H1 (cell line): ENCODE data around the gene SCD. TPM values are rescaled to one million over a fixed set of nuclear protein-coding genes. Genes with fewer than 3 reads are reported as not detected.

Experiments used
- CTCF ChIA-PET: fragments of 300-600 bp; sonication (Branson Sonifier 250); formaldehyde crosslinking; loops from one replicate; lab custom pipeline; 2021; ENCODE audit not compliant: partially characterized antibody; lab: Charles Lee
- POLR2A ChIA-PET: fragments of 300-600 bp; sonication (Branson Sonifier 250); formaldehyde crosslinking; loops from one replicate; lab custom pipeline; 2021; ENCODE audit warnings: inconsistent platforms; ENCODE audit not compliant: partially characterized antibody; lab: Charles Lee
- DNase-seq, 2 experiments: peaks; one replicate each; pipeline versions ENCODE4 v3.0.0 to v3.0.0-alpha.2; 2010 to 2022; ENCODE audit warnings: low spot score in 2 of 2, low read depth in 1 of 2, mixed read lengths in 1 of 2
- FAIRE-seq: peaks from 2 replicates; lab custom pipeline; 2011; peaks lifted over from hg19 to GRCh38; lab: Jason Lieb, UNC
- H2AFZ ChIP-seq: 2 replicates; pipeline ENCODE4 v1.8.1; 2012; ENCODE audit warnings: low read length, inconsistent platforms
- H2AK5ac ChIP-seq: 2 replicates; pipeline ENCODE4 v1.6.1; 2013; ENCODE audit warnings: low read depth, low read length
- H2BK120ac ChIP-seq: replicated peaks from 2 replicates; pipeline ENCODE3; 2013; ENCODE audit warnings: low read depth, low read length, inconsistent platforms
- H2BK12ac ChIP-seq: 2 replicates; pipeline ENCODE4 v1.6.1; 2013; ENCODE audit warnings: low read depth, low read length
- H2BK15ac ChIP-seq: 2 replicates; pipeline ENCODE4 v1.6.1; 2013; ENCODE audit warnings: low read length
- H2BK20ac ChIP-seq: 2 replicates; pipeline ENCODE4 v1.6.1; 2013; ENCODE audit warnings: low read length
- H2BK5ac ChIP-seq: 2 replicates; pipeline ENCODE4 v1.6.1; 2013; ENCODE audit warnings: low read depth, low read length
- H3K14ac ChIP-seq: 2 replicates; pipeline ENCODE4 v1.6.1; 2013; ENCODE audit warnings: inconsistent platforms; ENCODE audit not compliant: insufficient read length
- H3K18ac ChIP-seq: 2 replicates; pipeline ENCODE4 v1.6.1; 2013; ENCODE audit warnings: low read length; ENCODE audit errors: extremely low read depth
- H3K23ac ChIP-seq: 2 replicates; pipeline ENCODE4 v1.6.1; 2013; ENCODE audit warnings: inconsistent platforms; ENCODE audit not compliant: insufficient read length
- H3K23me2 ChIP-seq: 2 replicates; pipeline ENCODE4 v1.6.1; 2013; ENCODE audit warnings: low read depth, low read length
- H3K27ac ChIP-seq: 2 replicates; pipeline ENCODE4 v1.6.1; 2011; ENCODE audit warnings: low read depth, low read length, inconsistent platforms
- H3K27me3 ChIP-seq, 4 experiments: replicated peaks in 1 of 4; 1 replicate in 1 of 4; 2 replicates in 3 of 4; pipeline versions ENCODE4 v1.6.1 to v1.8.1; 2011 to 2013; ENCODE audit warnings: low read length in 3 of 4, mild to moderate bottlenecking in 3 of 4, inconsistent platforms in 2 of 4, mixed read lengths in 2 of 4, moderate library complexity in 1 of 4; ENCODE audit not compliant: control insufficient read depth in 3 of 4, insufficient read depth in 3 of 4; ENCODE audit errors: extremely low read depth in 1 of 4
- H3K36me3 ChIP-seq, 4 experiments: 2 replicates each; pipeline versions ENCODE4 v1.6.1 to v1.8.1; 2011 to 2013; ENCODE audit warnings: mild to moderate bottlenecking in 4 of 4, low read length in 3 of 4, moderate library complexity in 2 of 4, control low read depth in 1 of 4, inconsistent platforms in 1 of 4; ENCODE audit not compliant: insufficient read depth in 4 of 4, control insufficient read depth in 2 of 4
- H3K4ac ChIP-seq: replicated peaks from 2 replicates; pipeline ENCODE3; 2013; ENCODE audit warnings: low read length, low read depth, mixed read lengths, inconsistent platforms; ENCODE audit not compliant: insufficient read length
- H3K4me1 ChIP-seq, 4 experiments: replicated peaks in 1 of 4; 1 replicate in 1 of 4; 2 replicates in 3 of 4; pipeline versions ENCODE4 v1.6.1 to v1.8.1; 2011 to 2013; ENCODE audit warnings: low read length in 3 of 4, inconsistent platforms in 2 of 4, mixed read lengths in 1 of 4; ENCODE audit not compliant: insufficient read depth in 4 of 4, control insufficient read depth in 3 of 4
- H3K4me2 ChIP-seq, 2 experiments: 2 replicates each; pipeline versions ENCODE4 v1.6.1 to v1.8.1; 2011 to 2013; ENCODE audit warnings: low read depth in 2 of 2, low read length in 2 of 2, control low read depth in 1 of 2, inconsistent platforms in 1 of 2, mild to moderate bottlenecking in 1 of 2; ENCODE audit not compliant: insufficient read depth in 1 of 2
- H3K4me3 ChIP-seq, 4 experiments: fragments of 200-600, 300-600 bp in 1 of 4; sonication (generic), shearing (Covaris generic), sonication (Bioruptor Twin) in 1 of 4; 2 replicates each; pipeline versions ENCODE4 v1.5.1 to v1.8.1; 2011 to 2016; ENCODE audit warnings: low read length in 4 of 4, low read depth in 3 of 4, control low read depth in 2 of 4, inconsistent platforms in 2 of 4, mild to moderate bottlenecking in 2 of 4, mixed read lengths in 1 of 4, moderate library complexity in 1 of 4; ENCODE audit not compliant: insufficient read depth in 2 of 4; ENCODE audit errors: extremely low read depth in 1 of 4
- H3K56ac ChIP-seq: replicated peaks from 2 replicates; pipeline ENCODE3; 2013; ENCODE audit warnings: low read depth, mild to moderate bottlenecking, mixed read lengths, low read length, inconsistent platforms; ENCODE audit not compliant: insufficient read length
- H3K79me1 ChIP-seq: 2 replicates; pipeline ENCODE4 v1.6.1; 2013; ENCODE audit warnings: low read depth, low read length, control low read depth
- H3K79me2 ChIP-seq, 2 experiments: 2 replicates each; pipeline versions ENCODE4 v1.6.1 to v1.8.1; 2012 to 2013; ENCODE audit warnings: low read length in 2 of 2, mild to moderate bottlenecking in 2 of 2, inconsistent platforms in 1 of 2; ENCODE audit not compliant: insufficient read depth in 2 of 2, control insufficient read depth in 1 of 2
- H3K9ac ChIP-seq, 4 experiments: replicated peaks in 1 of 4; 1 replicate in 1 of 4; 2 replicates in 3 of 4; pipeline versions ENCODE4 v1.6.1 to v1.8.1; 2011 to 2013; ENCODE audit warnings: low read depth in 3 of 4, low read length in 3 of 4, control low read depth in 2 of 4, mild to moderate bottlenecking in 2 of 4, moderate library complexity in 2 of 4, inconsistent platforms in 1 of 4; ENCODE audit errors: extremely low read depth in 1 of 4
- H3K9me3 ChIP-seq, 2 experiments: 2 replicates each; pipeline versions ENCODE4 v1.6.1 to v1.8.1; 2012 to 2013; ENCODE audit warnings: mild to moderate bottlenecking in 2 of 2, moderate library complexity in 2 of 2, control low read depth in 1 of 2, inconsistent platforms in 1 of 2, low read depth in 1 of 2, low read length in 1 of 2, mixed read lengths in 1 of 2; ENCODE audit not compliant: insufficient read depth in 2 of 2
- H4K20me1 ChIP-seq, 2 experiments: replicated peaks in 1 of 2; 2 replicates each; pipeline versions ENCODE3 to v1.8.1; 2011 to 2013; ENCODE audit warnings: inconsistent platforms in 2 of 2, low read length in 2 of 2, mild to moderate bottlenecking in 1 of 2; ENCODE audit not compliant: insufficient read depth in 2 of 2, control insufficient read depth in 1 of 2
- H4K5ac ChIP-seq: 2 replicates; pipeline ENCODE4 v1.6.1; 2013; ENCODE audit warnings: low read length, low read depth, mixed read lengths, inconsistent platforms; ENCODE audit not compliant: insufficient read length
- H4K8ac ChIP-seq: 2 replicates; pipeline ENCODE4 v1.8.0; 2013; ENCODE audit warnings: mild to moderate bottlenecking, moderate library complexity, low read length, inconsistent platforms; ENCODE audit not compliant: insufficient read depth; ENCODE audit errors: extremely low read depth
- H4K91ac ChIP-seq: replicated peaks from 2 replicates; pipeline ENCODE3; 2013; ENCODE audit warnings: low read length, mixed read lengths, inconsistent platforms; ENCODE audit not compliant: insufficient read length
- ASH2L ChIP-seq: fragments of 200-600, 300-600 bp; sonication (generic); IDR thresholded peaks from one replicate; pipeline ENCODE4 v1.7.1; 2017; ENCODE audit warnings: low read length
- BCL11A ChIP-seq, 2 experiments: IDR thresholded peaks; one replicate each; pipeline ENCODE4 v1.6.1; 2011; ENCODE audit warnings: low read depth in 2 of 2, low read length in 2 of 2, mild to moderate bottlenecking in 2 of 2
- BRCA1 ChIP-seq: IDR thresholded peaks from 2 replicates; pipeline ENCODE4 v1.6.1; 2012; ENCODE audit warnings: low read depth, low read length, improper control_type of control experiment
- CBX5 ChIP-seq: fragments of 300-800, 300-1000 bp; sonication (generic); IDR thresholded peaks from 2 replicates; pipeline ENCODE4 v1.7.1; 2016; ENCODE audit warnings: antibody characterized with exemption, low read length, low read depth
- CTBP2 ChIP-seq: IDR thresholded peaks from 2 replicates; pipeline ENCODE4 v1.7.0; 2011; ENCODE audit warnings: borderline replicate concordance, mild to moderate bottlenecking, moderate library complexity, mixed read lengths, low read length; ENCODE audit not compliant: insufficient read depth, insufficient read length
- CTCF ChIP-seq, 3 experiments: IDR thresholded peaks; 1 replicate in 2 of 3; 2 replicates in 1 of 3; pipeline versions ENCODE4 v1.5.1 to v1.6.1; 2011; ENCODE audit warnings: low read length in 3 of 3, mild to moderate bottlenecking in 3 of 3, inconsistent platforms in 2 of 3, low read depth in 1 of 3, moderate library complexity in 1 of 3; ENCODE audit not compliant: insufficient read depth in 1 of 3; ENCODE audit errors: control extremely low read depth in 1 of 3
- EGR1 ChIP-seq: IDR thresholded peaks from 2 replicates; pipeline ENCODE4 v1.6.1; 2011; ENCODE audit warnings: low read depth, low read length, borderline replicate concordance
- JUND ChIP-seq: IDR thresholded peaks from 2 replicates; pipeline ENCODE4 v1.6.1; 2011; ENCODE audit warnings: mild to moderate bottlenecking, improper control_type of control experiment, low read length
- RFX5 ChIP-seq: IDR thresholded peaks from 2 replicates; pipeline ENCODE4 v1.6.1; 2011; ENCODE audit warnings: low read depth, low read length, improper control_type of control experiment, borderline replicate concordance
- RXRA ChIP-seq: IDR thresholded peaks from 2 replicates; pipeline ENCODE4 v1.6.1; 2011; ENCODE audit warnings: low read depth, mild to moderate bottlenecking, low read length, moderate library complexity; ENCODE audit not compliant: insufficient read depth
- SP1 ChIP-seq: IDR thresholded peaks from 2 replicates; pipeline ENCODE4 v1.6.1; 2011; ENCODE audit warnings: low read depth, low read length
- TAF1 ChIP-seq: IDR thresholded peaks from 2 replicates; pipeline ENCODE4 v1.6.1; 2011; ENCODE audit warnings: mild to moderate bottlenecking, low read depth, low read length
- TBP ChIP-seq: IDR thresholded peaks from 2 replicates; pipeline ENCODE4 v1.6.1; 2011; ENCODE audit warnings: low read depth, low read length, improper control_type of control experiment
- WGBS, 2 experiments: shearing (Covaris generic) in 1 of 2; methylation state at CpG; one replicate each; pipeline versions ENCODE4 v1.1.6 to v1.1.7; 2013 to 2015; ENCODE audit warnings: low lambda C conversion rate in 2 of 2, mixed read lengths in 2 of 2, inconsistent platforms in 1 of 2, low coverage in 1 of 2, missing lambda C conversion rate in 1 of 2; ENCODE audit not compliant: insufficient replicate concordance in 2 of 2, insufficient coverage in 1 of 2, insufficient read length in 1 of 2; ENCODE audit errors: extremely low coverage in 1 of 2, missing lambda C conversion rate in 1 of 2; 5-methylcytosine and 5-hydroxymethylcytosine counted together
- polyA plus RNA-seq, 7 experiments: library from polyadenylated mRNA; depleted of rRNA in 3 of 7; stranded (reverse) in 5 of 7; unstranded in 2 of 7; fragments of >200 nt in 5 of 7; fragments of 200-250 nt in 2 of 7; gene quantifications; 1 replicate in 5 of 7; 2 replicates in 1 of 7; 4 replicates in 1 of 7; pipeline versions ENCODE4 v1.2.1 to v1.2.3, GENCODE V29; 2011 to 2013; ENCODE audit warnings: missing spikeins in 2 of 7, mixed read lengths in 2 of 7
- total RNA-seq: library from RNA; stranded (reverse); fragmentation: NEBNext Ultra II Directional; extraction: Animal tissue kit (Norgen Biotek cat#: 25700); gene quantifications from 2 replicates; pipeline ENCODE4 v1.2.1, GENCODE V29; 2021

Gene SCD
- total and polyA plus RNA-seq, 2 of the 8 experiments (the other 6 are each of a cell fraction or from before 2014, with no cell fraction given): 397 to 621 TPM

DNA sequence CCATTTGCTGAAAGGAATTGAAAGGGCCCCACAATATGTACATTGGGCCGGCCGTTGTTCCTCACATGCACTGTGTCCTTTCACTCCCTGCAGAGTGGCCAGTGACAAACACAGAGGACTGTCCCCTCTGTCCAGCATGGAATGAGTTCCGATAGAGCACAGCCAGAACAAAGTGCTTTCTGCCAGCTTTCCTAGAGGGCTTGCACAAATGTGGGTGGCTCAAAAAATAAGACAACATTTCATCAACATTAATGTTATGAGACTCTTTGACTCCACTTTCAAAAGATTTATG is 19.4 kb upstream of the SCD start:
- Histone ChIP-seq H2AFZ (no peak overlapping the region), H2AK5ac (no peak overlapping the region), H3K9ac (no peak overlapping the region), H3K4me3 (no peak overlapping the region), H3K9me3 (no peaks in the 10 kb centered on the region), H3K56ac (no peak overlapping the region), H4K8ac (no peak overlapping the region), H3K23me2 (no peaks in the 10 kb centered on the region), H3K79me1 (no peaks in the 10 kb centered on the region), H2BK12ac (no peak overlapping the region), H3K4ac (no peak overlapping the region), H3K18ac (no peak overlapping the region), H3K4me1 (no peaks in the 10 kb centered on the region; a peak in 1 of 7 replicates), H2BK15ac (no peak overlapping the region), H3K23ac (no peak overlapping the region), H2BK5ac (no peak overlapping the region), H4K5ac (no peak overlapping the region), H3K36me3 (no peaks in the 10 kb centered on the region), H3K4me2 (no peak overlapping the region), H3K27ac (no peak overlapping the region), H3K79me2 (no peaks in the 10 kb centered on the region), H4K91ac (no peak overlapping the region), H2BK20ac (no peak overlapping the region), H3K14ac (no peak overlapping the region), H2BK120ac (no peak overlapping the region), H4K20me1 (no peaks in the 10 kb centered on the region), H3K27me3 (no peaks in the 10 kb centered on the region; a peak in 3 of 7 replicates)
- POLR2A ChIA-PET: interaction anchor here (1.4 kb wide), 1 partner anchor 9 kb away, joined by 3 read pairs; no protein-coding TSS in a partner anchor
- no peak for FAIRE-seq
- WGBS, 2 experiments: 82% methylated on average over 3 of the region's 3 CpGs; no CpG with 5 or more reads in 1 of the 2 experiments
- CTCF ChIA-PET: interaction anchor here (1.2 to 5.9 kb wide), 5 partner anchors 12 to 191 kb away, joined by 3 to 38 read pairs (median 7); no protein-coding TSS in a partner anchor
- no peak for DNase-seq
- TF ChIP-seq RXRA: no peak
- TF ChIP-seq TAF1: no peak
- TF ChIP-seq CTBP2: no peak
- no peak for TF ChIP-seq RFX5
- TF ChIP-seq BRCA1: no peak
- no peak for TF ChIP-seq JUND
- TF ChIP-seq SP1: no peak
- TF ChIP-seq CBX5: no peak
- TF ChIP-seq EGR1: no peak
- no peak for TF ChIP-seq BCL11A (IDR thresholded peaks at IDR 0.05; ENCODE audit: low read depth in 2 of 2, low read length in 2 of 2)
- TF ChIP-seq TBP: no peak
- TF ChIP-seq CTCF (IDR thresholded peaks at IDR 0.05; ENCODE audit: control extremely low read depth in 1 of 3, insufficient read depth in 1 of 3, low read depth in 1 of 3, low read length in 3 of 3): no peak
- TF ChIP-seq ASH2L: no peak
